ENCODE data around the gene UQCRFS1.
"Not testable (repeated sequence)": the region's sequence is repeated elsewhere in the genome, so short reads cannot be mapped to it uniquely, and the experiment has no call there.

Gene UQCRFS1

DNA sequence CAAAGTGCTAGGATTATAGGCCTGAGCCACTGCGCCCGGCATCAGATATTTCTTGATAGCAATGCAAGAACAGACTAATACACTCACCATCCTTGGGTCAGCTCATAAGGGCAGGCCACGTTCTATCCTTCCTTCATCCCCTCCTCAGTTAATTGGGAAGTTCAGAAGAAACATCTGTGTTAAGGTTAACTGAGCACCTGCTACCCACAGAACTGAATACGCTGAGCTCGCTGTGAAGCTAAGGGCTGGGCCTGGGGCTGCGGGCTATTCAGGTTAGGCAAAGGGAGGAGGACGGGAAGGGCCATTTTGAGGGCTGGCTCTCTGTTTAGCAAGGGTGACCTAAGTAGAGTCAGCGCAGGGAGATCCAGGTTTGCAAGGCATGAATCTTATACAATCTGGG, 43.0 kb upstream of the UQCRFS1 start:
- H3K4me3 ChIP-seq (ENCODE audit: low read depth, low read length), result no peak overlapping the region
- TF ChIP-seq, protein P1, sequence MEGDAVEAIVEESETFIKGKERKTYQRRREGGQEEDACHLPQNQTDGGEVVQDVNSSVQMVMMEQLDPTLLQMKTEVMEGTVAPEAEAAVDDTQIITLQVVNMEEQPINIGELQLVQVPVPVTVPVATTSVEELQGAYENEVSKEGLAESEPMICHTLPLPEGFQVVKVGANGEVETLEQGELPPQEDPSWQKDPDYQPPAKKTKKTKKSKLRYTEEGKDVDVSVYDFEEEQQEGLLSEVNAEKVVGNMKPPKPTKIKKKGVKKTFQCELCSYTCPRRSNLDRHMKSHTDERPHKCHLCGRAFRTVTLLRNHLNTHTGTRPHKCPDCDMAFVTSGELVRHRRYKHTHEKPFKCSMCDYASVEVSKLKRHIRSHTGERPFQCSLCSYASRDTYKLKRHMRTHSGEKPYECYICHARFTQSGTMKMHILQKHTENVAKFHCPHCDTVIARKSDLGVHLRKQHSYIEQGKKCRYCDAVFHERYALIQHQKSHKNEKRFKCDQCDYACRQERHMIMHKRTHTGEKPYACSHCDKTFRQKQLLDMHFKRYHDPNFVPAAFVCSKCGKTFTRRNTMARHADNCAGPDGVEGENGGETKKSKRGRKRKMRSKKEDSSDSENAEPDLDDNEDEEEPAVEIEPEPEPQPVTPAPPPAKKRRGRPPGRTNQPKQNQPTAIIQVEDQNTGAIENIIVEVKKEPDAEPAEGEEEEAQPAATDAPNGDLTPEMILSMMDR (IDR thresholded peaks at IDR 0.05; ENCODE audit: low read depth, low read length, missing control alignments), result no peak

DNA sequence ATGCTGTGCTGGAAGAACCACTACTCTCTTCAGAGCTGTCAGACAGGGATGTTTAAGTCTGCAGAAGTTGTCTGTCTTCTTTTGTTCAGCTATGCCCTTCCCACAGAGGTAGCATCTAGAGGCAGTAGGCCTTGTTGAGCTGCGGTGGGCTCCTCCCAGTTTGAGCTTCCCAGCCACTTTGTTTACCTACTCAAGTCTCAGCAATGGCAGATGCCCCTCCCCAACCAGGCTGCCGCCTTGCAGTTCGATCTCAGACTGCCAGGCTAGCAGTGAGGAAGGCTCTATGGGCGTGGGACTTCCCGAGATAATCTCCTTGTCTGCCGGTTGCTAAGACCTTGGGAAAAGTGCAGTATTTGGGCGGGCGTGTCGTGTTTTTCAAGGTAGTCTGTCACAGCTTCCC, 42.1 kb upstream of the UQCRFS1 start:
- TF ChIP-seq, protein P1 (IDR thresholded peaks at IDR 0.05; ENCODE audit: low read depth, low read length, missing control alignments), result no peak

More for the DNA sequence above, 43.0 kb upstream of the UQCRFS1 start:
- DNase-seq (ENCODE audit: low read depth), result no peak

DNA sequence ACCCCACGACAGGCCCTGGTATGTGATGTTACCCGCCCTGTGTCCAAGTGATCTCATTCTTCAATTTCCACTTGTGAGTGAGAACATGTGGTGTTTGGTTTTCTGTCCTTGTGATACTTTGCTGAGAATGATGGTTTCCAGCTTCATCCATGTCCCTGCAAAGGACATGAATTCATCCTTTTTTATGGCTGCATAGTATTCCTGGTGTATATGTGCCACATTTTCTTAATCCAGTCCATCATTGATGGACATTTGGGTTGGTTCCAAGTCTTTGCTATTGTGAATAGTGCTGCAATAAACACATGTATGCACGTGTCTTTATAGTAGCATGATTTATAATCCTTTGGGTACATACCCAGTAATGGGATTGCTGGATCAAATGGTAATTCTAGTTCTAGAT, 36.8 kb upstream of the UQCRFS1 start:
- not testable (repeated sequence) for DNase-seq (ENCODE audit: low read depth); H3K4me3 ChIP-seq (ENCODE audit: low read depth, low read length)

More for the DNA sequence above, 42.1 kb upstream of the UQCRFS1 start:
- no peak overlapping the region for H3K4me3 ChIP-seq (ENCODE audit: low read depth, low read length)
- no peak for DNase-seq (ENCODE audit: low read depth)

DNA sequence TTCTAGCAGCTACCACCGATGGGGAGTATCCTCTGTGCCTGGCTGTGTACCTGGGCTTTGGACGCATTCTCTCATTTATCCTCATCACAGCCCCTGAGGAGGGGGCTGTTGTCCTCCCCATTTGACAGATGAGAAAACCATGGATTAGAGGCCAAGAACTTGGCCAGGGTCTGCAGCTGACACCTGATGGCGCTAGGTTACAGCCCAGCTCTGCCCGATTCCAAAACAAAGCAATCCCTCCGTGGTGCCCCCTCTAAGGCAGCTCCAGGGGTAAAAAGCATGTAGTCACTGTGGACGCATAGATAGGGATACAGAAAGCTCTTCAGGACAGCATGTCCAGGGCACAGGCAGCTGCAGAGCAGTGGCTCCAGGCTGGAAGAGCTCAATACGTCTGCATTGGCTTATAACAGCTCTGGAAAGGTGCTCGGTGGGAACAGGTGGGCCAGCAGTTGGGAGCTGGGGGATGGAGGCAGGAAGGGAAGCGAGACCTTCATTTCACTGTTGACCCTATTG, 35.4 kb upstream of the UQCRFS1 start:
- TF ChIP-seq, protein P1 (IDR thresholded peaks at IDR 0.05; ENCODE audit: low read depth, low read length, missing control alignments), result no peak
- DNase-seq (ENCODE audit: low read depth), result no peak
- H3K4me3 ChIP-seq (ENCODE audit: low read depth, low read length), result no peak overlapping the region

DNA sequence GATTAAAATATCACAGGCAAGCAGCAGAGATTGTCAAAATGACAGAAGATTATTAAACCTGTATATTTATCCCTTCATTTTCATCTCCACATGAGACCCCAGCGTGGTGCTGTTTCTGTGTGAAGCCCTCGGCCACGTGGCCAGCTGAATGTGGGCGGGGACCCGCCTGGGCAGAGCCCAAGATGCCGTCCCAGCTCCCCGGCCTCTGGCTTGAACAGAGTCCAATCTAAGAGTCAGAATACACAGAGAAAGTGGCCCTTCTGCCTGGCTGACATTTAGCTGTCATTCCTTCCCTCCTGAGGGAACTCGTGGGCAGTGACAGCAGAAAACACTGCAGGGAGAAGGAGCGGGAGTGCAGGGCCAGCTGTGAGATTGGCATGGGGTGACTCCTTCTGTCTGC, 34.9 kb upstream of the UQCRFS1 start:
- no peak overlapping the region for H3K4me3 ChIP-seq (ENCODE audit: low read depth, low read length)
- TF ChIP-seq, protein P1 (IDR thresholded peaks at IDR 0.05; ENCODE audit: low read depth, low read length, missing control alignments), result no peak
- no peak for DNase-seq (ENCODE audit: low read depth)

DNA sequence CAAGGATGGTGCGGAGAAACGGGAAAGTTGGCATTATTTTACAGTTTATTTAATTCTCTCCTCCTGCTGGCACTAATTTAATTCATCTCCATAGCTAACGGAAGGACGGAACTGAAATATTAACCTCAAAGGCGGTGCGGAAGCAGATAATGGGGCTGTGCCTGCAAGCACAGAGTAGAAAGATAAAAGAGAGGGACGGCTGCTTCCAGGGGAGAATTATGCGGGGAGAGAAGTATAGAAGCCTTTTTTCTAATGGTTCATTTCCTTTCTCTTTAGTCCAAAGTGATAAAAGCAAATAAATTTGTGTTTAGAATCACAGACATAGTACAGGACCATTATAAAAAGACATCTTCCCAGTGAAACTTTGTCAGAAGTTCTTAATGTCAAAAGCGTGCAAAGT, 34.5 kb upstream of the UQCRFS1 start:
- no peak for DNase-seq (ENCODE audit: low read depth)
- TF ChIP-seq, protein P1 (IDR thresholded peaks at IDR 0.05; ENCODE audit: low read depth, low read length, missing control alignments), result no peak

DNA sequence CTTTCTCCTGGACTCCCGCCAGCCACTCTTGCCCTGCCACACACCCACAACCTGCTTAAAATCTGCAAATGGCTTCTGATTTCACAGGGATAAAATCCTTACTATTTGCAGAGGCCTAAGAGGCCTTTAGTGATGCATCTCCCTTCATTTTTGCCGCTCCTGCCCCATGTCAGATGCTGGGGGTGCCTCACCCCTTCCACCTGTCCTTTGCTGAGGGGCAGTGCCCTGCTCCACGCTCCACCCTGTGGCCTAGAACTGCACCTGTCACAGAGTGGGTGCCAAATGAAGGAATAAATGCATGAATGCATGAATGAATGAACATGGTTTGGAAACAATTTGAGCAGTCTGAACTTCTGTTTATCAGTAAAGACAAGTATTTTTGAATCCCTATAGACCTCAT, 34.1 kb upstream of the UQCRFS1 start:
- TF ChIP-seq, protein P1 (IDR thresholded peaks at IDR 0.05; ENCODE audit: low read depth, low read length, missing control alignments), result no peak
- no peak overlapping the region for H3K4me3 ChIP-seq (ENCODE audit: low read depth, low read length)
- no peak for DNase-seq (ENCODE audit: low read depth)

More for the DNA sequence above, 34.5 kb upstream of the UQCRFS1 start:
- no peak overlapping the region for H3K4me3 ChIP-seq (ENCODE audit: low read depth, low read length)

Data from GM12864 (cell line).